Measurements from ENCODE around the gene JPH2.

JPH2 gene

DNA sequence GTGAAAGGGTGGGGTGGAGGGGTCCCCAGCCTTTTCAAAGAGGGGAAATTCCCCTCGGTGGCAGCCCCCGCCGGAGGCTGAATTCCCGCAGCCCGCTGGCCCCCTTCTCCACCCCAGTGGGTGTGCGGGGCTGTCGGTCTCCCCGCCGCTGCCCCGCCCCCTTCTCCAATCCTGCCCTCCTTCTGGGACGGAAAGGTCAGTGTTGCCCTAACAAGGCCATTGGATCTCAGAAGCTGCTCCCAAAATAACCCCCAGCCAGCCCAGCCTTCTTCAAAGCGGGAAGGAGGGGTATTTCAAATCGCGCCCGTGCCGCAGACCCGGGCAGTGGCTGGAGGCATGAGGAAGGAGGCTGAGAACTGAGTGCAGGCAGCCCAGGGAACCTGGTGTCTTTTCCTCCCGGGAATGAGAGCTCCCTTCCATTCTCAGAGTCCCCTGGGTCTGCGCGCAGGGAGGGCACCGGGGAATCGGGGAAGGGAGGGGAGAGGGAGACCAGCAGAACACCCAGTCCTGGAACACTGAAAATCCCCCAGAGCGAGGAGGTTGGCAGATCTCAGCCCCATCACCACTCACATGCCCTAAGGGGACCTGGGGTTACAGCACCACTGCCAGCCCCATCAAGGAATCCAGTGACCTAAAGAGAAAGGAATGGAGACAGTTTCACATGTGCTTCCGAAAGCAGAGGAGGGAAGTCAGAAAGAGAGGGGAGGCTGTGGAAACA, at the start of gene JPH2:
Gene JPH2, minus strand, starts transcription at position 135 of the 718 bp plus-strand sequence. CDS start 483 bp downstream, outside the sequence.
- no peak for DNase-seq
- no peaks in the 10 kb centered on the region for H3K36me3 ChIP-seq (ENCODE audit: insufficient read depth, low read length)
- H2AFZ ChIP-seq (ENCODE audit: low read depth, low read length), result peak within 1 kb of the TSS; percentile 17; the same call in 1 of the 2 replicates
- H3K27ac ChIP-seq (ENCODE audit: low read length), result no peak within 1 kb of the TSS
- ATAC-seq (ENCODE audit: insufficient read depth, low read depth), result no peak
- peaks cover 19% of the 10 kb centered on the region for H3K27me3 ChIP-seq (ENCODE audit: insufficient read depth, low read length, poor library complexity)
- H4K20me1 ChIP-seq (ENCODE audit: insufficient read depth, low read length), result peaks cover 3% of the 10 kb centered on the region; the same call in 1 of the 2 replicates
- H3K79me2 ChIP-seq (ENCODE audit: insufficient read depth, low read length), result no peaks in the 10 kb centered on the region
- no peak within 1 kb of the TSS for H3K4me3 ChIP-seq (ENCODE audit: low read depth in 1 of 2, low read length in 2 of 2)
- TF ChIP-seq, protein P1, sequence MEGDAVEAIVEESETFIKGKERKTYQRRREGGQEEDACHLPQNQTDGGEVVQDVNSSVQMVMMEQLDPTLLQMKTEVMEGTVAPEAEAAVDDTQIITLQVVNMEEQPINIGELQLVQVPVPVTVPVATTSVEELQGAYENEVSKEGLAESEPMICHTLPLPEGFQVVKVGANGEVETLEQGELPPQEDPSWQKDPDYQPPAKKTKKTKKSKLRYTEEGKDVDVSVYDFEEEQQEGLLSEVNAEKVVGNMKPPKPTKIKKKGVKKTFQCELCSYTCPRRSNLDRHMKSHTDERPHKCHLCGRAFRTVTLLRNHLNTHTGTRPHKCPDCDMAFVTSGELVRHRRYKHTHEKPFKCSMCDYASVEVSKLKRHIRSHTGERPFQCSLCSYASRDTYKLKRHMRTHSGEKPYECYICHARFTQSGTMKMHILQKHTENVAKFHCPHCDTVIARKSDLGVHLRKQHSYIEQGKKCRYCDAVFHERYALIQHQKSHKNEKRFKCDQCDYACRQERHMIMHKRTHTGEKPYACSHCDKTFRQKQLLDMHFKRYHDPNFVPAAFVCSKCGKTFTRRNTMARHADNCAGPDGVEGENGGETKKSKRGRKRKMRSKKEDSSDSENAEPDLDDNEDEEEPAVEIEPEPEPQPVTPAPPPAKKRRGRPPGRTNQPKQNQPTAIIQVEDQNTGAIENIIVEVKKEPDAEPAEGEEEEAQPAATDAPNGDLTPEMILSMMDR (IDR thresholded peaks at IDR 0.05; ENCODE audit: borderline replicate concordance, extremely low read depth, low read length, poor library complexity, severe bottlenecking), result no peak
- no peak for TF ChIP-seq EZH2 (IDR thresholded peaks at IDR 0.05; ENCODE audit: borderline replicate concordance, low read depth, low read length, severe bottlenecking)
- no peaks in the 10 kb centered on the region for H3K9me3 ChIP-seq (ENCODE audit: insufficient read depth, low read length, severe bottlenecking)
- H3K9ac ChIP-seq (ENCODE audit: low read depth, low read length), result no peak within 1 kb of the TSS
- H3K4me1 ChIP-seq (ENCODE audit: insufficient read depth, low read length), result no peaks in the 10 kb centered on the region
- no peak within 1 kb of the TSS for H3K4me2 ChIP-seq (ENCODE audit: insufficient read depth, low read length)

DNA sequence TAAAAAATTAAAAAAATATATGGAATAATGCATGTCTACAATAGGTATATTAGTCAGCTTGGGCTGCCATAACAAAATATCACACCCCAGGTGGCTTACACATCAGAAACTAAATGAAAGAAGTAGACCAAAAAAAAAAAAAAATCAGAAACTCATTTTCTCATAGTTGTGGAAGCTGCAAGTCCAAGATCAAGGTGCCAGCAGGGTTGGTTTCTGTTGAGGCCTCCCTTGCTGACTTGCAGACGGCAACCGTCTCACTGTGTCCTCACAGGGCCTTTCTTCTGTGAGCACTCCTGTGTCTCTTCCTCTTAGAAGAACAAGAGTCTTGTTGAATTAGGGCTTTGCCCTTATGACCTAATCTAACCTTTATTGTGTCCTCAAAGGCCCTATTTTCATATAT, 48.7 kb upstream of the JPH2 start:
- no peak for ATAC-seq (ENCODE audit: insufficient read depth, low read depth)
- TF ChIP-seq, protein P1 (IDR thresholded peaks at IDR 0.05; ENCODE audit: borderline replicate concordance, extremely low read depth, low read length, poor library complexity, severe bottlenecking), result no peak
- no peak for TF ChIP-seq EZH2 (IDR thresholded peaks at IDR 0.05; ENCODE audit: borderline replicate concordance, low read depth, low read length, severe bottlenecking)
- Histone ChIP-seq H3K4me2 (ENCODE audit: insufficient read depth, low read length) (no peak overlapping the region), H3K4me1 (ENCODE audit: insufficient read depth, low read length) (no peaks in the 10 kb centered on the region), H3K27ac (ENCODE audit: low read length) (no peak overlapping the region), H3K4me3 (ENCODE audit: low read depth in 1 of 2, low read length in 2 of 2) (no peak overlapping the region), H3K79me2 (ENCODE audit: insufficient read depth, low read length) (no peaks in the 10 kb centered on the region), H4K20me1 (ENCODE audit: insufficient read depth, low read length) (no peaks in the 10 kb centered on the region), H2AFZ (ENCODE audit: low read depth, low read length) (no peak overlapping the region), H3K27me3 (ENCODE audit: insufficient read depth, low read length, poor library complexity) (peaks cover 4% of the 10 kb centered on the region), H3K36me3 (ENCODE audit: insufficient read depth, low read length) (no peaks in the 10 kb centered on the region), H3K9ac (ENCODE audit: low read depth, low read length) (no peak overlapping the region), H3K9me3 (ENCODE audit: insufficient read depth, low read length, severe bottlenecking) (no peaks in the 10 kb centered on the region)
- no peak for DNase-seq

DNA sequence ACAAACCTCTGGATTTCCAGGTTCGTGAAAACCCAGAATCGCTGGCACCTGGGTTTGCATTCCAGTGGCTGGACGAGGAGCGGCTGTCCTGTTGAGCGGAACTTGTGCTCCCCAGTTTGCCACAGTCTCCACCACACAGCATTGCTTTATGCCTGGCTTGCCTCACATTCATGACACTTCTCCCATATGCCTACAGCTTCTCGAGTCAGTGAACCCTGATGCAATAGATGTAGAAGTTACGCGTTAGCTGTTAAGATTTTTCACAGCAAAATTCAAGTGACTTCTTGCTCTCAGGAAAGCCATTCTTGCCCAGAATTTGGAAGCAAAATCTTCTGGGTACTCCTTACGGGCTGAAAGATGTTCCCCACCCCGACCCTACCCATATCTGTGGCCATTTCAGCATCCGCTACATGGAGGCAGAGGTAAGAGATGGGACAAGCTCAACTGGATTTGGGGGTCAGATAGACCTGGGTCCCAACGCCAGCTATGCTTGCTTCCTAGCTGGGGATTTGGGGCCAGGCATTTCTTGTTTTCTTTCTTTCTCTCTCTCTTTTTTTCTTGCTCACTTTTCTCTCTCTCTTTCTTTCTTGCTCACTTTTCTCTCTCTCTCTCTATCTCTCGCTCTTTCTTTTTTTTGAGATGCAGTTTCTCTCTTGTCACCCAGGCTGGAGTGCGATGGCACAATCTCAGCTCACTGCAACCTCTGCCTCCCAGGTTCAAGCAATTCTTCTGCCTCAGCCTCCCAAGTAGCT, 47.8 kb upstream of the JPH2 start:
- no peaks in the 10 kb centered on the region for H3K4me1 ChIP-seq (ENCODE audit: insufficient read depth, low read length)
- no peak overlapping the region for H3K9ac ChIP-seq (ENCODE audit: low read depth, low read length)
- H3K27ac ChIP-seq (ENCODE audit: low read length), result no peak overlapping the region
- no peaks in the 10 kb centered on the region for H3K9me3 ChIP-seq (ENCODE audit: insufficient read depth, low read length, severe bottlenecking)
- no peak for TF ChIP-seq EZH2 (IDR thresholded peaks at IDR 0.05; ENCODE audit: borderline replicate concordance, low read depth, low read length, severe bottlenecking)
- TF ChIP-seq, protein P1 (IDR thresholded peaks at IDR 0.05; ENCODE audit: borderline replicate concordance, extremely low read depth, low read length, poor library complexity, severe bottlenecking), result no peak
- no peak overlapping the region for H2AFZ ChIP-seq (ENCODE audit: low read depth, low read length)
- no peak for ATAC-seq (ENCODE audit: insufficient read depth, low read depth)
- no peak overlapping the region for H3K4me2 ChIP-seq (ENCODE audit: insufficient read depth, low read length)
- DNase-seq, result no peak
- no peaks in the 10 kb centered on the region for H3K36me3 ChIP-seq (ENCODE audit: insufficient read depth, low read length)
- peaks cover 4% of the 10 kb centered on the region for H3K27me3 ChIP-seq (ENCODE audit: insufficient read depth, low read length, poor library complexity)
- no peaks in the 10 kb centered on the region for H4K20me1 ChIP-seq (ENCODE audit: insufficient read depth, low read length)
- H3K4me3 ChIP-seq (ENCODE audit: low read depth in 1 of 2, low read length in 2 of 2), result no peak overlapping the region
- no peaks in the 10 kb centered on the region for H3K79me2 ChIP-seq (ENCODE audit: insufficient read depth, low read length)
